ENCODE data around the gene GDPD5. TPM values are rescaled to one million over a fixed set of nuclear protein-coding genes. Genes with fewer than 3 reads are reported as not detected.

GDPD5 gene
- total RNA-seq, 2 experiments from 2014 or later = 13.5 to 57.3 TPM

DNA sequence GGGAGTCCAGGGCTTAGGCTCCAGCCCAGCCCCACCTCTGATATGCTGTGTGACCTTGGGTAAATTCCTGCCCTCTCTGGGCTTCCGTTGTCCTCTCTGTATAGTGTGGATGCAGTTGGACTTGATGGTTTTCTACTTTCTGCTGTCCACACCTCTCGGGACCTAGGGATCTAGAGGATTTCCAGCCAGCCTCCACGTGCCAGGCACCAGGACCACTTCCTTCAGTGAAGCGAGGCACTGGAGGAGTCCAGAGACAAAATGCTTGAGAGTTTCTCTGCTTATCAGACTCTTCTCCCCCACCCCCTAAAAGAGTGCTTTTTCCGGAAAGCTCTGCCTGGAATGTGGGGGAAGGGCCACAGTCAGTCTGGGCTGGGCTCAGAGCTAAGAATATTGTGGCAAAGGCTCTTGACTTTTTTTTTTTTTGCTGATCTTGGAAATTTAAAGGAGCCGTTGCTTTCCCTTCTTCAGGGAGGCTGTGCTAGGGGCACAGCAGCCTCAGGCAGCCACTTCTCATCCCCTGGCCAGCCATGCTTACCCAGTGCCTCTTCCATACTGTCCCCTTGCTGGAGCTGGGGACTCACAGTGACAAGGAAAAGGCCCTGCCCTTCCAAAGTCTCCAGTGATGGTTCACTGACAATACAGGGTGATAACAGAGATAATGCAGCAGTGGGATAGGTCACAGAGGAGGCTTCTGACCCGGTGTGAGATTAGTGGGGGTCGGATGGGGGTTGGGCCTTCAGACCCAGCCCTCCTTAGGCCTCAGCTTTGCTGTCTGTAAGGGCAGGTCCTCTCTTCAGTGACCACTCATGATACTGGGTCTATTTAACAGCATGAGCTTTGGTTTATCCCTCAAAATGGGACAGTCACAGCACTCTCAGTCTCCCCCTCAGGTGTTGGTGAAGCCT is 33.5 kb upstream of the GDPD5 start:
- no peak overlapping the region for H3K4me2 ChIP-seq (ENCODE audit: low read length)
- CTCF ChIA-PET (ENCODE audit: unreplicated experiment) = no interaction called here
- no peaks in the 10 kb centered on the region for H3K36me3 ChIP-seq (ENCODE audit: insufficient read depth, low read length)
- TF ChIP-seq, protein P1, sequence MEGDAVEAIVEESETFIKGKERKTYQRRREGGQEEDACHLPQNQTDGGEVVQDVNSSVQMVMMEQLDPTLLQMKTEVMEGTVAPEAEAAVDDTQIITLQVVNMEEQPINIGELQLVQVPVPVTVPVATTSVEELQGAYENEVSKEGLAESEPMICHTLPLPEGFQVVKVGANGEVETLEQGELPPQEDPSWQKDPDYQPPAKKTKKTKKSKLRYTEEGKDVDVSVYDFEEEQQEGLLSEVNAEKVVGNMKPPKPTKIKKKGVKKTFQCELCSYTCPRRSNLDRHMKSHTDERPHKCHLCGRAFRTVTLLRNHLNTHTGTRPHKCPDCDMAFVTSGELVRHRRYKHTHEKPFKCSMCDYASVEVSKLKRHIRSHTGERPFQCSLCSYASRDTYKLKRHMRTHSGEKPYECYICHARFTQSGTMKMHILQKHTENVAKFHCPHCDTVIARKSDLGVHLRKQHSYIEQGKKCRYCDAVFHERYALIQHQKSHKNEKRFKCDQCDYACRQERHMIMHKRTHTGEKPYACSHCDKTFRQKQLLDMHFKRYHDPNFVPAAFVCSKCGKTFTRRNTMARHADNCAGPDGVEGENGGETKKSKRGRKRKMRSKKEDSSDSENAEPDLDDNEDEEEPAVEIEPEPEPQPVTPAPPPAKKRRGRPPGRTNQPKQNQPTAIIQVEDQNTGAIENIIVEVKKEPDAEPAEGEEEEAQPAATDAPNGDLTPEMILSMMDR (conservative IDR thresholded peaks at IDR 0.05; ENCODE audit: low read length) = no peak
- no peak for TF ChIP-seq EZH2phosphoT487 (IDR thresholded peaks at IDR 0.05; ENCODE audit: borderline replicate concordance, low read depth, low read length)
- H3K27ac ChIP-seq (ENCODE audit: low read depth, low read length, poor library complexity, severe bottlenecking) = no peak overlapping the region
- H2AFZ ChIP-seq (ENCODE audit: low read length) = no peak overlapping the region
- H3K9me3 ChIP-seq (ENCODE audit: low read length) = no peaks in the 10 kb centered on the region
- no peaks in the 10 kb centered on the region for H3K9me2 ChIP-seq (ENCODE audit: insufficient read depth, low read length)
- no peaks in the 10 kb centered on the region for H3K79me2 ChIP-seq (ENCODE audit: insufficient read depth, low read depth, low read length)
- intact Hi-C loops (cut with micrococcal nuclease; ENCODE audit: unreplicated experiment) = no loop called here
- no TSS peak for BruUV-seq (replicated peaks)
- H3K4me3 ChIP-seq (ENCODE audit: low read depth, low read length, poor library complexity, severe bottlenecking) = no peak overlapping the region
- POLR2A ChIA-PET = interaction anchor here (0.7 to 1.5 kb wide), 2 partner anchors 12 to 418 kb away, joined by 3 read pairs; no protein-coding TSS in a partner anchor
- no peaks in the 10 kb centered on the region for H4K20me1 ChIP-seq (ENCODE audit: insufficient read depth, low read length)
- H3K4me1 ChIP-seq (ENCODE audit: insufficient read depth, low read length, poor library complexity, severe bottlenecking) = no peaks in the 10 kb centered on the region
- DNase-seq (ENCODE audit: low spot score) = no peak

DNA sequence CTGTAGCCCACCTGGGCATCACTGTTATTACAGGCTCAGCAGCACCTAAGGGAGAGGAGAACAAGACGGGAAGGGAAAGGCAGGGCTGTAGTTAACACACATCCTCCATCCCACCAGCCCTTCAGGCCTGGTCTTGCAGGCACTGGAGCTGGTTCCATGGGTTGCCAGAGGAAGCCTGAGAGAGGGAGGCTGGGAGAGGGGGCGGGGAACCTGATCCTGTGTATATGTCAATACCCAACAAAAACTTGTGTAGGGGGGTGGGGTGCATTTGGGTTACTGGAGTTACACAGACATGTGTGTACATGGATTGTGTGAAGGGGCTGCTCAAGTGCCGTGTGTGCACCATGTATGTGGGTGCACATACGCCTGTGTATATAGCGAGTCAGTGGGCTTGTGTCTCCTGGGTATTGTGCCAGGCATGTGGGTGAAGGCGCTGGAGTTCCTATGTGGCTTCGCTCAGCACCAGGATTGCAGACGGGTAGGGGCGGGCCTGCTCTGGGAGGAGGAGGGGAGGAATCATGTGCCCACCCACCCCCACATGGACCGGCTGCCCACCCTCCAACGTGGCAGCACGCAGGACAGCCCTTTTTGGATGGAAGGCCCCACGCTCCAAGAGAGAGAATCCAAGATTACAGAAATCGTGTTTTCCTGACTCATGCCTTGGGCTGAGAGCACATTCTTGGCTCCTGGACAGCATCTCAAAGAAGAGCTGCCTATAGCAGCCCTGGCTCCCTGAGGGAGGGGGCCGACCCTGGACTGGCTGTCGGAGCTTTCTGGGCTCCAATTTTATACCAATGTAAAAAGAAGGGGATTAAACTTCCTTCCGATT is 32.1 kb upstream of the GDPD5 start:
- no peak overlapping the region for H3K4me2 ChIP-seq (ENCODE audit: low read length)
- ChIA-PET CTCF (ENCODE audit: unreplicated experiment) (no interaction called here), POLR2A (no interaction called here)
- TF ChIP-seq, protein P1 (conservative IDR thresholded peaks at IDR 0.05; ENCODE audit: low read length) = no peak
- no peak for TF ChIP-seq EZH2phosphoT487 (IDR thresholded peaks at IDR 0.05; ENCODE audit: borderline replicate concordance, low read depth, low read length)
- no peaks in the 10 kb centered on the region for H3K9me2 ChIP-seq (ENCODE audit: insufficient read depth, low read length)
- no peaks in the 10 kb centered on the region for H3K79me2 ChIP-seq (ENCODE audit: insufficient read depth, low read depth, low read length)
- H4K20me1 ChIP-seq (ENCODE audit: insufficient read depth, low read length) = no peaks in the 10 kb centered on the region
- no peaks in the 10 kb centered on the region for H3K4me1 ChIP-seq (ENCODE audit: insufficient read depth, low read length, poor library complexity, severe bottlenecking)
- H2AFZ ChIP-seq (ENCODE audit: low read length) = no peak overlapping the region
- intact Hi-C loops (cut with micrococcal nuclease; ENCODE audit: unreplicated experiment) = no loop called here
- no TSS peak for BruUV-seq (replicated peaks)
- no peaks in the 10 kb centered on the region for H3K9me3 ChIP-seq (ENCODE audit: low read length)
- DNase-seq (ENCODE audit: low spot score) = no peak
- no peak overlapping the region for H3K4me3 ChIP-seq (ENCODE audit: low read depth, low read length, poor library complexity, severe bottlenecking)
- no peaks in the 10 kb centered on the region for H3K36me3 ChIP-seq (ENCODE audit: insufficient read depth, low read length)
- no peak overlapping the region for H3K27ac ChIP-seq (ENCODE audit: low read depth, low read length, poor library complexity, severe bottlenecking)
